GM12878 (cell line): ENCODE results near the gene PARD6B. TPM values are rescaled to one million over a fixed set of nuclear protein-coding genes. Genes with fewer than 3 reads are reported as not detected.

Experiments
- ATAC-seq: fragments of 200-7000 bp; cut with Tn5 transposase; 3 replicates; pipeline ENCODE4 v1.9.1; 2020; ENCODE audit warnings: mild to moderate bottlenecking, moderate library complexity
- BruUV-seq: library from RNA; stranded (reverse); fragments of 400-500 nt; replicated peaks from 2 replicates; lab custom pipeline; 2021; lab: Mats Ljungman, UMichigan
- CTCF ChIA-PET: fragments of 300-600 bp; sonication (Branson Sonifier 250); formaldehyde crosslinking; extraction: SDS; loops from one replicate; lab custom pipeline; 2021; ENCODE audit warnings: inconsistent platforms; lab: Yijun Ruan, JAX
- POLR2A ChIA-PET: fragments of 350-600 bp; formaldehyde crosslinking; extraction: SDS; loops from one replicate; lab custom pipeline; 2021; ENCODE audit warnings: inconsistent platforms; lab: Charles Lee
- RAD21 ChIA-PET: fragments of 300-600 bp; sonication (Branson Sonifier 250); formaldehyde crosslinking; loops from one replicate; lab custom pipeline; 2023; ENCODE audit warnings: antibody characterized with exemption; ENCODE audit not compliant: unreplicated experiment; lab: Charles Lee
- SMC1A ChIA-PET: fragments of 300-600 bp; sonication (Branson Sonifier 250); formaldehyde crosslinking; loops from one replicate; lab custom pipeline; 2023; ENCODE audit not compliant: unreplicated experiment, uncharacterized antibody; lab: Charles Lee
- DNase-seq: peaks from one replicate; pipeline ENCODE4 v3.0.0-alpha.2; 2011; ENCODE audit warnings: low read depth, low spot score
- FAIRE-seq: peaks from 3 replicates; lab custom pipeline; 2011; peaks lifted over from hg19 to GRCh38; lab: Jason Lieb, UNC
- H2AFZ ChIP-seq: 2 replicates; pipeline ENCODE4 v1.6.0; 2011; ENCODE audit warnings: low read depth, low read length, control low read depth; ENCODE audit not compliant: control insufficient read depth
- H3K27ac ChIP-seq: 2 replicates; pipeline ENCODE4 v1.5.1; 2011; ENCODE audit warnings: control low read depth; ENCODE audit not compliant: control insufficient read depth, insufficient read depth
- H3K27me3 ChIP-seq, 2 experiments: replicated peaks in 1 of 2; 2 replicates each; pipeline versions ENCODE4 v1.6.0 to v1.6.1; 2011; ENCODE audit warnings: low read length in 1 of 2; ENCODE audit not compliant: control insufficient read depth in 2 of 2, insufficient read depth in 2 of 2
- H3K36me3 ChIP-seq, 2 experiments: 2 replicates each; pipeline ENCODE4 v1.5.1; 2011; ENCODE audit warnings: low read length in 1 of 2; ENCODE audit not compliant: control insufficient read depth in 2 of 2, insufficient read depth in 2 of 2
- H3K4me1 ChIP-seq: 2 replicates; pipeline ENCODE4 v1.6.1; 2011; ENCODE audit warnings: mild to moderate bottlenecking, low read length, moderate library complexity, mixed read lengths; ENCODE audit not compliant: control insufficient read depth, insufficient read depth
- H3K4me2 ChIP-seq: 2 replicates; pipeline ENCODE4 v1.6.0; 2011; ENCODE audit warnings: control low read depth; ENCODE audit not compliant: control insufficient read depth, insufficient read depth
- H3K4me3 ChIP-seq: fragments of 200-600 bp; sonication (generic); 2 replicates; pipeline ENCODE4 v1.5.1; 2016
- H3K79me2 ChIP-seq: 2 replicates; pipeline ENCODE4 v1.6.0; 2011; ENCODE audit warnings: low read length; ENCODE audit not compliant: control insufficient read depth, insufficient read depth
- H3K9ac ChIP-seq: 2 replicates; pipeline ENCODE4 v1.8.0; 2011; ENCODE audit warnings: low read length, control low read depth, mixed read lengths; ENCODE audit not compliant: control insufficient read depth, insufficient read depth
- H3K9me3 ChIP-seq: replicated peaks from 3 replicates; pipeline ENCODE4 v1.5.1; 2011; ENCODE audit warnings: mild to moderate bottlenecking, low read length; ENCODE audit not compliant: control insufficient read depth, insufficient read depth
- H4K20me1 ChIP-seq: 2 replicates; pipeline ENCODE4 v1.6.0; 2011; ENCODE audit not compliant: control insufficient read depth, insufficient read depth
- CEBPB ChIP-seq, 2 experiments: fragments of 150-350 bp in 1 of 2; IDR thresholded peaks; 2 replicates each; pipeline ENCODE4 v1.6.1; 2012 to 2014; ENCODE audit warnings: low read depth in 2 of 2, low read length in 2 of 2, borderline replicate concordance in 1 of 2, inconsistent platforms in 1 of 2
- ETV6 ChIP-seq, 2 experiments: fragments of 450-650 bp in 1 of 2; IDR thresholded peaks in 1 of 2; conservative IDR thresholded peaks in 1 of 2; 2 replicates each; pipeline ENCODE4 v1.6.1; 2014; ENCODE audit warnings: antibody characterized with exemption in 1 of 2, borderline replicate concordance in 1 of 2, low read depth in 1 of 2, mild to moderate bottlenecking in 1 of 2, moderate library complexity in 1 of 2
- NFXL1 ChIP-seq: fragments of 450-650 bp; IDR thresholded peaks from 2 replicates; pipeline ENCODE4 v1.6.1; 2017; ENCODE audit warnings: antibody characterized with exemption, mild to moderate bottlenecking, borderline replicate concordance
- PML ChIP-seq: IDR thresholded peaks from 2 replicates; pipeline ENCODE4 v1.6.1; 2012; ENCODE audit warnings: low read length, inconsistent platforms
- SMAD1 ChIP-seq: fragments of 450-650 bp; IDR thresholded peaks from 2 replicates; pipeline ENCODE4 v1.6.1; 2018; ENCODE audit warnings: mild to moderate bottlenecking, low read depth; ENCODE audit not compliant: partially characterized antibody
- SMC3 ChIP-seq: IDR thresholded peaks from 2 replicates; pipeline ENCODE4 v1.6.1; 2011; ENCODE audit warnings: low read length, improper control_type of control experiment, borderline replicate concordance
- SPI1 ChIP-seq: IDR thresholded peaks from 2 replicates; pipeline ENCODE4 v1.6.1; 2011; ENCODE audit warnings: low read depth, mild to moderate bottlenecking, low read length, moderate library complexity, borderline replicate concordance; ENCODE audit not compliant: insufficient read depth
- SREBF2 ChIP-seq: IDR thresholded peaks from 2 replicates; pipeline ENCODE4 v1.6.1; 2012; ENCODE audit warnings: mild to moderate bottlenecking, low read length
- TBL1XR1 ChIP-seq: IDR thresholded peaks from 2 replicates; pipeline ENCODE4 v1.6.1; 2012; ENCODE audit warnings: low read depth, low read length, improper control_type of control experiment
- TCF3 ChIP-seq: IDR thresholded peaks from 2 replicates; pipeline ENCODE4 v1.6.1; 2012; ENCODE audit warnings: low read depth, mild to moderate bottlenecking, low read length, borderline replicate concordance; ENCODE audit not compliant: insufficient read depth
- WGBS: methylation state at CpG from one replicate; pipeline ENCODE4 v1.1.6; 2016; ENCODE audit warnings: low lambda C conversion rate; ENCODE audit not compliant: insufficient replicate concordance, insufficient coverage; ENCODE audit errors: missing lambda C conversion rate; 5-methylcytosine and 5-hydroxymethylcytosine counted together
- in situ Hi-C: fragments of 300-500 bp; cut with MboI; formaldehyde crosslinking; loops from 9 replicates; pipeline ENCODE4 v1.14.3; 2018; ENCODE audit warnings: mixed read lengths
- intact Hi-C: fragments of 100-400 bp; cut with micrococcal nuclease; formaldehyde crosslinking; loops from one replicate; pipeline ENCODE4 v1.14.2; 2022; ENCODE audit not compliant: unreplicated experiment
- polyA plus RNA-seq, 11 experiments: library from polyadenylated mRNA; depleted of rRNA in 4 of 11; unstranded in 6 of 11; stranded (reverse) in 5 of 11; fragments of >200 nt; fragmentation: Nextera tagmentation in 4 of 11; fragmentation: Illumina TruSeq in 1 of 11; extraction: Ambion mirVana in 4 of 11; extraction: Trizol in 1 of 11; gene quantifications; 1 replicate in 1 of 11; 2 replicates in 10 of 11; pipeline versions ENCODE4 v1.2.1 to v1.2.3, GENCODE V29; 2011 to 2016; ENCODE audit warnings: inconsistent platforms in 2 of 11, missing spikeins in 2 of 11, low read depth in 1 of 11
- total RNA-seq, 4 experiments: library from RNA; depleted of rRNA in 3 of 4; stranded (reverse); fragments of >200 nt in 3 of 4; fragmentation: Illumina TruSeq in 1 of 4; extraction: Trizol in 1 of 4; gene quantifications; 2 replicates each; pipeline versions ENCODE4 v1.2.1 to v1.2.3, GENCODE V29; 2013 to 2021
- TF ChIP-seq, protein P1 (sequence below): fragments of 450-650 bp; conservative IDR thresholded peaks from 2 replicates; pipeline ENCODE4 v1.6.1; 2017; ENCODE audit warnings: mild to moderate bottlenecking, moderate library complexity

The PARD6B gene
- total and polyA plus RNA-seq, 10 of the 15 experiments (the other 5 are each of a cell fraction or from before 2014, with no cell fraction given) = 0.57 to 4.7 (median 2.0) TPM

DNA sequence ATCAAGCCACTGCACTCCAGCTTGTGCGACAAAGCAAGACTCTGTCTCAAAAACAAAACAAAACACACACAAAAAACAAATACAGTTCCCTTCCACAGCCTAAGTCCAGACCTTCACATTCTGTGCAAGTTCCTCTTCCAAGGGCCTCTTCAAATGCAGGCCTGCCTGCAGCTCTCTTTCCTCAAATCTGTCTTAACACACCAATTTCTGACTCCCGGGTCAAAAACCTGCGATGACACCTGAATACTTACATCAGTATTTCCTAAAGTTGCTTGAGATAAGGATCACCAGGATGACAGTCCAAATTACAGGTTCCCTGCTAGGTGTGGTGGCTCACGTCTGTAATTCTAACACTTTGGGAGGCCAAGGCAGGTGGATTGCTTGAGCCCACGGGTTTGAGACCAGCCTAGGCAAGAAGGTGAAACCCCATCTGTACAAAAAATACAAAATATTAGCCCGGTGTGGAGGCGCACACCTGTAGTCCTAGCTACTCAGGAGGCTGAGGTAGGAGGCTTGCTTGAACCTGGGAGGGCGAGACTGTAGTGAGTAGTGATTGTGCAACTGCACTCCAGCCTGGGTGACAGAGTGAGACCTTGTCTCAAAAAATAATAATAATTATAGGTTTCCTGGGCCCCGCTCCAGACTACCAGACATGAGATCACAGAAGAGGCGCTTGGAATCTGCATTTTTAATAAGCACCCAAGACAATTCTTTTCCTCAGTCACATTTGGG, 8.8 kb upstream of the PARD6B start:
- H3K27me3 ChIP-seq = no peaks in the 10 kb centered on the region; a peak in 1 of 4 replicates
- H3K36me3 ChIP-seq = no peaks in the 10 kb centered on the region
- no peak for FAIRE-seq
- ChIA-PET SMC1A (no interaction called here), POLR2A (no interaction called here), RAD21 (no interaction called here)
- H3K27ac ChIP-seq = no peak overlapping the region
- peaks cover 7% of the 10 kb centered on the region for H3K4me1 ChIP-seq
- BruUV-seq = no TSS peak
- in situ Hi-C loops = no loop called here
- no peaks in the 10 kb centered on the region for H4K20me1 ChIP-seq
- no peak for ATAC-seq
- H3K4me2 ChIP-seq = no peak overlapping the region
- TF ChIP-seq SMC3 (no peak), NFXL1 (peak; percentile 15; the same call in 1 of the 2 replicates), SREBF2 (no peak), TBL1XR1 (no peak), CEBPB (IDR thresholded peaks at IDR 0.05; ENCODE audit: borderline replicate concordance in 1 of 2, low read depth in 2 of 2, low read length in 2 of 2) (no peak), SPI1 (no peak), TCF3 (no peak), ETV6 (conservative IDR thresholded peaks at IDR 0.05 in 1 of 2, IDR thresholded peaks at IDR 0.05 in 1 of 2; ENCODE audit: borderline replicate concordance in 1 of 2, low read depth in 1 of 2) (0 out of 4 replicates have a peak, but pooled peaks of 1 of the 2 experiments have one; percentile 15), SMAD1 (no peak), PML (no peak)
- TF ChIP-seq, protein P1, sequence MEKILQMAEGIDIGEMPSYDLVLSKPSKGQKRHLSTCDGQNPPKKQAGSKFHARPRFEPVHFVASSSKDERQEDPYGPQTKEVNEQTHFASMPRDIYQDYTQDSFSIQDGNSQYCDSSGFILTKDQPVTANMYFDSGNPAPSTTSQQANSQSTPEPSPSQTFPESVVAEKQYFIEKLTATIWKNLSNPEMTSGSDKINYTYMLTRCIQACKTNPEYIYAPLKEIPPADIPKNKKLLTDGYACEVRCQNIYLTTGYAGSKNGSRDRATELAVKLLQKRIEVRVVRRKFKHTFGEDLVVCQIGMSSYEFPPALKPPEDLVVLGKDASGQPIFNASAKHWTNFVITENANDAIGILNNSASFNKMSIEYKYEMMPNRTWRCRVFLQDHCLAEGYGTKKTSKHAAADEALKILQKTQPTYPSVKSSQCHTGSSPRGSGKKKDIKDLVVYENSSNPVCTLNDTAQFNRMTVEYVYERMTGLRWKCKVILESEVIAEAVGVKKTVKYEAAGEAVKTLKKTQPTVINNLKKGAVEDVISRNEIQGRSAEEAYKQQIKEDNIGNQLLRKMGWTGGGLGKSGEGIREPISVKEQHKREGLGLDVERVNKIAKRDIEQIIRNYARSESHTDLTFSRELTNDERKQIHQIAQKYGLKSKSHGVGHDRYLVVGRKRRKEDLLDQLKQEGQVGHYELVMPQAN = no peak
- TF ChIP-seq, all 136 proteins: peak for 2
- CTCF ChIA-PET = interaction anchor here (1.0 kb wide), 1 partner anchor 27 kb away, joined by 3 read pairs; no protein-coding TSS in a partner anchor
- no peak for DNase-seq
- Histone ChIP-seq H3K9ac (no peak overlapping the region), H2AFZ (no peak overlapping the region), H3K4me3 (no peak overlapping the region), H3K79me2 (no peaks in the 10 kb centered on the region), H3K9me3 (no peaks in the 10 kb centered on the region)
- intact Hi-C loops = no loop called here
- 48% methylated on average over 10 of the region's 10 CpGs for WGBS
